HepG2 (cell line): ENCODE data around the gene FIZ1. TPM values are rescaled to one million over a fixed set of nuclear protein-coding genes. Genes with fewer than 3 reads are reported as not detected.

ENCODE experiments used
- ATAC-seq: fragments of 200-7000 bp; cut with Tn5 transposase; 3 replicates; pipeline ENCODE4 v1.9.1; 2020; ENCODE audit warnings: mild to moderate bottlenecking, moderate library complexity
- BruUV-seq: library from RNA; stranded (reverse); fragments of 400-500 nt; replicated peaks from 2 replicates; lab custom pipeline; 2021; lab: Mats Ljungman, UMichigan
- CTCF ChIA-PET: fragments of 300-600 bp; formaldehyde crosslinking; extraction: SDS; loops from one replicate; lab custom pipeline; 2021; ENCODE audit warnings: low total read pairs, inconsistent platforms, low intra/inter-chr PET ratio; lab: Yijun Ruan, JAX
- POLR2A ChIA-PET: fragments of 350-600 bp; sonication (Branson Sonifier 250); formaldehyde crosslinking; loops from one replicate; lab custom pipeline; 2020; ENCODE audit warnings: antibody characterized with exemption, inconsistent platforms; lab: Yijun Ruan, JAX
- DNase-seq: peaks from one replicate; pipeline ENCODE4 v3.0.0-alpha.2; 2015; ENCODE audit warnings: low spot score
- FAIRE-seq: peaks from 3 replicates; lab custom pipeline; 2011; peaks lifted over from hg19 to GRCh38; lab: Jason Lieb, UNC
- H2AFZ ChIP-seq: one replicate; pipeline ENCODE4 v1.6.1; 2011; ENCODE audit warnings: low read length, inconsistent platforms
- H3K27ac ChIP-seq: fragments of 300-600 bp; 3 replicates; pipeline ENCODE4 v1.8.0; 2011; ENCODE audit warnings: mixed run types, mild to moderate bottlenecking, mixed read lengths, low read length, inconsistent platforms; ENCODE audit not compliant: insufficient read depth; ENCODE audit errors: extremely low read length
- H3K27me3 ChIP-seq, 2 experiments: fragments of 200-600 bp in 1 of 2; 2 replicates in 1 of 2; 3 replicates in 1 of 2; pipeline versions ENCODE4 v1.6.0 to v1.8.0; 2011; ENCODE audit warnings: low read length in 2 of 2, mild to moderate bottlenecking in 2 of 2, moderate library complexity in 2 of 2, inconsistent platforms in 1 of 2; ENCODE audit not compliant: insufficient read depth in 2 of 2, control insufficient read depth in 1 of 2
- H3K36me3 ChIP-seq, 2 experiments: fragments of 200-600 bp in 1 of 2; replicated peaks in 1 of 2; 2 replicates in 1 of 2; 3 replicates in 1 of 2; pipeline versions ENCODE4 v1.5.1 to v1.8.0; 2011; ENCODE audit warnings: low read length in 2 of 2, inconsistent platforms in 1 of 2; ENCODE audit not compliant: insufficient read depth in 2 of 2, control insufficient read depth in 1 of 2
- H3K4me1 ChIP-seq: 2 replicates; pipeline ENCODE4 v1.5.1; 2012; ENCODE audit warnings: low read length, inconsistent platforms; ENCODE audit not compliant: insufficient read depth
- H3K4me2 ChIP-seq: 2 replicates; pipeline ENCODE4 v1.6.0; 2011; ENCODE audit warnings: low read depth, low read length, inconsistent platforms
- H3K4me3 ChIP-seq, 3 experiments: fragments of 200-600 bp in 1 of 3; sonication (generic), shearing (Covaris generic) in 1 of 3; replicated peaks in 1 of 3; 2 replicates each; pipeline ENCODE4 v1.5.1; 2011 to 2016; ENCODE audit warnings: low read length in 3 of 3, inconsistent platforms in 2 of 3, low read depth in 2 of 3, mild to moderate bottlenecking in 2 of 3, control low read depth in 1 of 3, mixed read lengths in 1 of 3; ENCODE audit not compliant: insufficient read depth in 1 of 3
- H3K79me2 ChIP-seq: one replicate; pipeline ENCODE4 v1.6.1; 2011; ENCODE audit warnings: low read length, inconsistent platforms; ENCODE audit not compliant: insufficient read depth
- H3K9ac ChIP-seq: 2 replicates; pipeline ENCODE4 v1.6.0; 2011; ENCODE audit warnings: mild to moderate bottlenecking, low read depth, low read length, inconsistent platforms; ENCODE audit not compliant: insufficient read depth
- H3K9me3 ChIP-seq: 2 replicates; pipeline ENCODE4 v1.5.1; 2012; ENCODE audit warnings: mild to moderate bottlenecking, low read length
- H4K20me1 ChIP-seq: 2 replicates; pipeline ENCODE4 v1.6.0; 2011; ENCODE audit warnings: inconsistent platforms, mild to moderate bottlenecking, low read length, moderate library complexity; ENCODE audit not compliant: insufficient read depth
- ZNF672 ChIP-seq: sonication (generic); formaldehyde crosslinking; IDR thresholded peaks from 2 replicates; pipeline ENCODE4 v1.8.1; 2022; ENCODE audit warnings: missing genetic modification reagents
- ZNF768 ChIP-seq: sonication (generic); formaldehyde crosslinking; IDR thresholded peaks from 2 replicates; pipeline ENCODE4 v1.4.0; 2020; ENCODE audit warnings: missing genetic modification reagents
- WGBS: methylation state at CpG from one replicate; pipeline ENCODE4 v1.1.6; 2017; ENCODE audit warnings: low lambda C conversion rate; 5-methylcytosine and 5-hydroxymethylcytosine counted together
- in situ Hi-C: cut with HindIII; loops from 2 replicates; pipeline ENCODE4 v1.10.0; 2017; ENCODE audit warnings: low pct_unique_long_range_greater_than_20kb; ENCODE audit not compliant: extremely low pct_ligation_motif_present
- intact Hi-C: fragments of 100-400 bp; cut with micrococcal nuclease; formaldehyde crosslinking; loops from one replicate; pipeline ENCODE4 v1.10.0; 2022; ENCODE audit not compliant: unreplicated experiment
- polyA plus RNA-seq, 8 experiments: library from polyadenylated mRNA; depleted of rRNA in 3 of 8; stranded (reverse) in 7 of 8; unstranded in 1 of 8; fragments of >200 nt; fragmentation: Illumina TruSeq in 4 of 8; extraction: Trizol in 4 of 8; gene quantifications; 2 replicates each; pipeline versions ENCODE4 v1.2.1 to v1.2.3, GENCODE V29; 2011 to 2016; ENCODE audit warnings: low read depth in 4 of 8, missing spikeins in 1 of 8, mixed read lengths in 1 of 8; ENCODE audit not compliant: insufficient read depth in 1 of 8
- total RNA-seq, 5 experiments: library from RNA; depleted of rRNA; stranded (reverse); fragments of >200 nt; fragmentation: Illumina TruSeq; extraction: Trizol; gene quantifications; 2 replicates each; pipeline ENCODE4 v1.2.3, GENCODE V29; 2016; ENCODE audit warnings: low read depth in 1 of 5
- TF ChIP-seq, protein P1 (sequence below): sonication (generic); formaldehyde crosslinking; IDR thresholded peaks from 2 replicates; pipeline ENCODE4 v1.9.0; 2021; ENCODE audit warnings: missing genetic modification reagents, borderline replicate concordance
- TF ChIP-seq, protein P2 (sequence below), 2 experiments: sonication (generic) in 1 of 2; formaldehyde crosslinking in 1 of 2; IDR thresholded peaks; 2 replicates each; pipeline versions ENCODE4 v1.5.1 to v1.6.1; 2011 to 2020; ENCODE audit warnings: borderline replicate concordance in 1 of 2, low read depth in 1 of 2, low read length in 1 of 2, mild to moderate bottlenecking in 1 of 2, missing genetic modification reagents in 1 of 2, moderate library complexity in 1 of 2
- TF ChIP-seq, protein P3 (sequence below): sonication (generic); formaldehyde crosslinking; IDR thresholded peaks from 2 replicates; pipeline ENCODE4 v1.4.0; 2020; ENCODE audit warnings: mild to moderate bottlenecking, missing genetic modification reagents
- TF ChIP-seq, protein P4 (sequence below): sonication (generic); formaldehyde crosslinking; conservative IDR thresholded peaks from 2 replicates; pipeline ENCODE4 v1.4.0; 2020; ENCODE audit warnings: missing genetic modification reagents

The FIZ1 gene
- total and polyA plus RNA-seq, 2 of the 13 experiments (the other 11 are each of a cell fraction or from before 2014, with no cell fraction given), result 3.6 to 5.9 TPM

DNA sequence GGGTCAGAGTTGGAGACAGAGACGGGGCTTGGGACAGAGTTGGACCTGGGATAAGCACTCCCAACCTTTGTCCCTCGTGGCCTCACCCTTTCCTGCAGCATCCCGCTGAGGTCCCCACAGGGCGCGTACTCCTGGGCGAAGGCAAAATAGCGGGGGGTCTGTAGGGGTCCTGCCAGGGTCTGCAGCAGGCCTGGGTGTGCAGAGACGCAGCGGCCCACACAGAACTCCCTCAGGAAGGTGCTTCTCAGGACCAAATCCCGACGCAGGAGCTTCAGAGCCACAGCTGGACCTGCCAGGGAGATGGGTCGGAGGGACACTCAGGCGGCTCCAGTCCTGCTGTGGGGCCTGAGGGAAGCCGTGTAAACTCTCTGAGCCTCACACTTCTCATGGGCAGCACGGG, 55.3 kb downstream of the FIZ1 start:
- H3K9me3 ChIP-seq, result no peaks in the 10 kb centered on the region
- ATAC-seq (no peak), DNase-seq (no peak), FAIRE-seq (no peak)
- no peaks in the 10 kb centered on the region for H3K36me3 ChIP-seq
- no peak overlapping the region for H2AFZ ChIP-seq
- in situ Hi-C loops, result no loop called here
- no peak overlapping the region for H3K9ac ChIP-seq
- TF ChIP-seq ZNF768 (peak; percentile 77; the same call in 1 of the 2 replicates), ZNF672 (no peak)
- TF ChIP-seq, protein P1, sequence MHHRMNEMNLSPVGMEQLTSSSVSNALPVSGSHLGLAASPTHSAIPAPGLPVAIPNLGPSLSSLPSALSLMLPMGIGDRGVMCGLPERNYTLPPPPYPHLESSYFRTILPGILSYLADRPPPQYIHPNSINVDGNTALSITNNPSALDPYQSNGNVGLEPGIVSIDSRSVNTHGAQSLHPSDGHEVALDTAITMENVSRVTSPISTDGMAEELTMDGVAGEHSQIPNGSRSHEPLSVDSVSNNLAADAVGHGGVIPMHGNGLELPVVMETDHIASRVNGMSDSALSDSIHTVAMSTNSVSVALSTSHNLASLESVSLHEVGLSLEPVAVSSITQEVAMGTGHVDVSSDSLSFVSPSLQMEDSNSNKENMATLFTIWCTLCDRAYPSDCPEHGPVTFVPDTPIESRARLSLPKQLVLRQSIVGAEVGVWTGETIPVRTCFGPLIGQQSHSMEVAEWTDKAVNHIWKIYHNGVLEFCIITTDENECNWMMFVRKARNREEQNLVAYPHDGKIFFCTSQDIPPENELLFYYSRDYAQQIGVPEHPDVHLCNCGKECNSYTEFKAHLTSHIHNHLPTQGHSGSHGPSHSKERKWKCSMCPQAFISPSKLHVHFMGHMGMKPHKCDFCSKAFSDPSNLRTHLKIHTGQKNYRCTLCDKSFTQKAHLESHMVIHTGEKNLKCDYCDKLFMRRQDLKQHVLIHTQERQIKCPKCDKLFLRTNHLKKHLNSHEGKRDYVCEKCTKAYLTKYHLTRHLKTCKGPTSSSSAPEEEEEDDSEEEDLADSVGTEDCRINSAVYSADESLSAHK (CRISPR knock-in tag), result no peak
- TF ChIP-seq, protein P2, sequence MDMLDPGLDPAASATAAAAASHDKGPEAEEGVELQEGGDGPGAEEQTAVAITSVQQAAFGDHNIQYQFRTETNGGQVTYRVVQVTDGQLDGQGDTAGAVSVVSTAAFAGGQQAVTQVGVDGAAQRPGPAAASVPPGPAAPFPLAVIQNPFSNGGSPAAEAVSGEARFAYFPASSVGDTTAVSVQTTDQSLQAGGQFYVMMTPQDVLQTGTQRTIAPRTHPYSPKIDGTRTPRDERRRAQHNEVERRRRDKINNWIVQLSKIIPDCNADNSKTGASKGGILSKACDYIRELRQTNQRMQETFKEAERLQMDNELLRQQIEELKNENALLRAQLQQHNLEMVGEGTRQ (IDR thresholded peaks at IDR 0.05; ENCODE audit: low read depth, low read length), result no peak
- TF ChIP-seq, protein P2 (CRISPR knock-in tag; IDR thresholded peaks at IDR 0.05; ENCODE audit: borderline replicate concordance), result no peak
- TF ChIP-seq, protein P3, sequence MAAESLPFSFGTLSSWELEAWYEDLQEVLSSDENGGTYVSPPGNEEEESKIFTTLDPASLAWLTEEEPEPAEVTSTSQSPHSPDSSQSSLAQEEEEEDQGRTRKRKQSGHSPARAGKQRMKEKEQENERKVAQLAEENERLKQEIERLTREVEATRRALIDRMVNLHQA (CRISPR knock-in tag), result no peak
- TF ChIP-seq, protein P4, sequence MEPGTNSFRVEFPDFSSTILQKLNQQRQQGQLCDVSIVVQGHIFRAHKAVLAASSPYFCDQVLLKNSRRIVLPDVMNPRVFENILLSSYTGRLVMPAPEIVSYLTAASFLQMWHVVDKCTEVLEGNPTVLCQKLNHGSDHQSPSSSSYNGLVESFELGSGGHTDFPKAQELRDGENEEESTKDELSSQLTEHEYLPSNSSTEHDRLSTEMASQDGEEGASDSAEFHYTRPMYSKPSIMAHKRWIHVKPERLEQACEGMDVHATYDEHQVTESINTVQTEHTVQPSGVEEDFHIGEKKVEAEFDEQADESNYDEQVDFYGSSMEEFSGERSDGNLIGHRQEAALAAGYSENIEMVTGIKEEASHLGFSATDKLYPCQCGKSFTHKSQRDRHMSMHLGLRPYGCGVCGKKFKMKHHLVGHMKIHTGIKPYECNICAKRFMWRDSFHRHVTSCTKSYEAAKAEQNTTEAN (CRISPR knock-in tag), result no peak
- peaks cover 49% of the 10 kb centered on the region for H3K4me1 ChIP-seq
- ChIA-PET POLR2A (interaction anchor here (0.7 to 1.2 kb wide), 2 partner anchors 9 to 426 kb away, joined by 3 to 6 read pairs; no protein-coding TSS in a partner anchor), CTCF (no interaction called here)
- BruUV-seq, result no TSS peak
- H3K4me3 ChIP-seq, result no peak overlapping the region
- no peak overlapping the region for H3K27ac ChIP-seq
- intact Hi-C loops, result no loop called here
- H3K79me2 ChIP-seq, result no peaks in the 10 kb centered on the region
- WGBS, result 59% methylated on average over 5 of the region's 15 CpGs
- no peaks in the 10 kb centered on the region for H4K20me1 ChIP-seq
- H3K4me2 ChIP-seq, result no peak overlapping the region; the same call in 1 of the 2 replicates
- no peaks in the 10 kb centered on the region; a peak in 1 of 5 replicates for H3K27me3 ChIP-seq
